ENCODE data around the gene TET1.
"Not testable (repeated sequence)": the region's sequence is repeated elsewhere in the genome, so short reads cannot be mapped to it uniquely, and the experiment has no call there.

Gene TET1

DNA sequence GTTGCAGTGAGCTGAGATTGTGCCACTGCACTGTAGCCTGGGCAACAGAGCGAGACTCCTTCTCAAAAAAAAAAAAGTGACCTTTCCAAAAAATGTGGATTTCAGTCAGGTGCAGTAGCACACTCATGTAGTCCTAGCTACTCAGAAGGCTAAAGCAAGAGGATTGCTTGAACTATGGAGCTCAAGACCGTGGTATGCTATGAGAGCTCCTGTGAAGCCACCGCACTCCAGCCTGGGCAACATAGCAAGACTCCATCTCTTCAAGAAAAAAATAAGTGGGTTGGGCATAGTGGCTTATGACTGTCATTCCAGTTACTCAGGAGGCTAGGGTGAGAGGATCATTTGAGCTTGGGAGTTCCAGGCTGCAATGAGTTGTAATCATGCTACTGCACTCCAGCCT lies 51.1 kb downstream of the TET1 start:
- no peak for ATAC-seq (replicated peaks)
- H3K4me1 Mint-ChIP-seq = no peaks in the 10 kb centered on the region
- H3K4me3 Mint-ChIP-seq = no peak overlapping the region
- H3K9me3 Mint-ChIP-seq = no peaks in the 10 kb centered on the region
- no peak for DNase-seq
- H3K27ac Mint-ChIP-seq = no peak overlapping the region
- H3K36me3 Mint-ChIP-seq = no peaks in the 10 kb centered on the region
- no peaks in the 10 kb centered on the region for H3K27me3 Mint-ChIP-seq

DNA sequence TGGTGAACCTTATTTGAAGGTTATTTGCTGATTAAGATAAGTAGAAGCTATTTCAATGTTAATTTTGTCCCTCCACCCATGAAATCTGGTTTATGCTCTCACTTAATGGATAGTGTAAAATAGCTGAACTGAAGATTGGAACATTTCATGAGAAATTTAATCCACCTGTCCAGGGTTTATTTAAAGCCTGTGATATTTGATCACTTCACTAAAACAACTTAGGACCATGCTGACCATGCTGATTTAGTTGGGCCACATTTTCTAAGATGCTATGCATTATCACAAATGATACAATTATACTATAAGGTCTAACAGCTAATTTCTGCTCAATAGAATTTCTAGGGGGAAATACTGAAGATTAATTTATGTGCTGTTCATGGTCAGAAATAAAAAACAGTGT lies 53.8 kb downstream of the TET1 start:
- H3K27me3 Mint-ChIP-seq; H3K4me1 Mint-ChIP-seq; H3K27ac Mint-ChIP-seq; H3K4me3 Mint-ChIP-seq; ATAC-seq (replicated peaks); H3K9me3 Mint-ChIP-seq; H3K36me3 Mint-ChIP-seq; DNase-seq: not testable (repeated sequence)

DNA sequence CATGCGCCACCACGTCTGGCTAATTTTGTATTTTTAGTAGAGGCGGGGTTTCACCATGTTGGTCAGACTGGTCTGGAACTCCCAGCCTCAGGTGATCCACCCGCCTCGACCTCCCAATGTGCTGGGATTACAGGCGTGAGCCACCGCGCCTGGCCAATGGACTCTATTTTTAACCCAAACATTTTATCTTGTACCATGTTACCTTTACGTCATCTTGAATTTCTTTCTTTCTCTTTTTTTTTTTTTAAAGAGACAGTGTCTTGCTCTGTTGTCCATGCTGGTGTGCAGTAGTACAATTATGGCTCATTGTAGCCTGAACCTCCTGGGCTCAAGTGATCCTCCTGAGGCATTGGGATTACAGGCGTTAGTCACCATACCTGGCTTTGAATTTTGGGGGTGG lies 57.6 kb downstream of the TET1 start:
- not testable (repeated sequence) for H3K9me3 Mint-ChIP-seq

DNA sequence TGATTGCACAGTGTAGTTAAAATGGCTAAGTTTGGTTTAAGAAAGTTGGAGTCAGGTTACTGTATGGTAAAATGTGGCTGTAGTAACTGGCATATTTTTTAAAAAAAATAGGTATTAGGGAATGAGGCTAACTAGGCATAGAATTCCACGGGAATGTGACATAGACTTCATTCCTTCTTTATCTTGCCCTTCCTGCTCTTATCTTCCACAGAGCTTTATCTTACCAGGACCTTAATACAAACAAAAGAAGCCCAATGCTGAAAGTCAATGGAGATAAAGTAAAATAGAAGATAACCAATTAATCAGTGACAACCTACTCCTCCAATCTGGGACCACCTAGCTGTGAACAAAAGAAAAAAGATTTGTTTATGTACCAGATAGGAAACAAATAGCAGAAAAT lies 58.1 kb downstream of the TET1 start:
- no peaks in the 10 kb centered on the region for H3K9me3 Mint-ChIP-seq
- no peak overlapping the region for H3K4me3 Mint-ChIP-seq
- DNase-seq = no peak
- H3K36me3 Mint-ChIP-seq = no peaks in the 10 kb centered on the region
- no peaks in the 10 kb centered on the region for H3K27me3 Mint-ChIP-seq
- no peak for ATAC-seq (replicated peaks)
- peaks cover 3 to 5% of the 10 kb centered on the region in 2 donors for H3K4me1 Mint-ChIP-seq
- H3K27ac Mint-ChIP-seq = no peak overlapping the region

More for the DNA sequence above, 57.6 kb downstream of the TET1 start:
- not testable (repeated sequence) for H3K4me1 Mint-ChIP-seq; ATAC-seq (replicated peaks); H3K27me3 Mint-ChIP-seq; H3K27ac Mint-ChIP-seq; H3K4me3 Mint-ChIP-seq; DNase-seq; H3K36me3 Mint-ChIP-seq

DNA sequence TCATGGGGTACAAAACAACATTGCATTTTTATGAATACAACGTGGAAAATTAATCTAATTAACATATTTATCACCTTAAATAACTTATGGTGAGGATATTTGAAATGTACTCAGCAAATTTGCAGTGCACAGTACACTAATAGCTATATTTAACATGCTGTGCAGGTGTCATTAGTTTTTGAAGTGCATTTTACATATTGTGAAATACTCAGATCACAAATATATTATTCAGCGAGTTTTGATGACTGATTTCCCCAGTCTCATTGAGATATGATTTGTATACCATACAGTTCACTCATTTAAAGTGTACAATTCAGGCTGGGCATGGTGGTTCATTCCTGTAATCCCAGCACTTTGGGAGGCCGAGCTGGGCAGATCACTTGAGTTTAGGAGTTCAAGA lies 59.5 kb downstream of the TET1 start:
- H3K4me3 Mint-ChIP-seq = no peak overlapping the region
- no peak for ATAC-seq (replicated peaks)
- no peaks in the 10 kb centered on the region for H3K27me3 Mint-ChIP-seq
- no peak overlapping the region for H3K27ac Mint-ChIP-seq
- H3K9me3 Mint-ChIP-seq = no peaks in the 10 kb centered on the region
- H3K36me3 Mint-ChIP-seq = no peaks in the 10 kb centered on the region
- DNase-seq = no peak
- peaks cover 3 to 6% of the 10 kb centered on the region in 2 donors for H3K4me1 Mint-ChIP-seq

DNA sequence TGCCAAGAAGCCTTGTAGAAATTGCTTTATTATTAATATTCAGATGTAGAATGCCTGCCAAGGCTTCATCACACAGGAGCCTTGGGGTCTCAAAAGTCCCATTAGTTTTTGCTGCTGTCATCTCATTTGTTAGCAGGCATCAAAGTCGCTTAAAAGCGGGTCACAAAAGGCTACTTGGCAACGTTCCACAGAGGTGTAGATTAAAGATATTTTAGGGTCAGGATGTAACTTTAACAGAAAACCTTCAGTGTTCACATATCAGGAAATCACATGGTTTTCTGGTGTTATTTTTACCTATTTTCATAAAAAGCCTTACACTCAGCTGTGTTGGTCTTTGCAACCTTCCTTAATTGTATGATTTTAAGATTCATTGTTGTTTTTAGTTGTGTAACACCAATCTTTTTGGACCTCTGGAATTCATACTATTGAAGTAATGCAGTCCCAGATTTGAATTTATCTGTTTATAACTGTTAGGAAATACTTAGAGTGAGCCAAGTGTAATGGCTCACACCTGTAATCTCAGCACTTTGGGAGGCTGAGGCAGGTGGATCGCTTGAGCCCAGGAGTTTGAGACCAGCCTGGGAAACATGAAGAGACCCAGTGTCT lies 65.3 kb downstream of the TET1 start:
- H3K27ac Mint-ChIP-seq = peak overlapping the region; percentile 68

DNA sequence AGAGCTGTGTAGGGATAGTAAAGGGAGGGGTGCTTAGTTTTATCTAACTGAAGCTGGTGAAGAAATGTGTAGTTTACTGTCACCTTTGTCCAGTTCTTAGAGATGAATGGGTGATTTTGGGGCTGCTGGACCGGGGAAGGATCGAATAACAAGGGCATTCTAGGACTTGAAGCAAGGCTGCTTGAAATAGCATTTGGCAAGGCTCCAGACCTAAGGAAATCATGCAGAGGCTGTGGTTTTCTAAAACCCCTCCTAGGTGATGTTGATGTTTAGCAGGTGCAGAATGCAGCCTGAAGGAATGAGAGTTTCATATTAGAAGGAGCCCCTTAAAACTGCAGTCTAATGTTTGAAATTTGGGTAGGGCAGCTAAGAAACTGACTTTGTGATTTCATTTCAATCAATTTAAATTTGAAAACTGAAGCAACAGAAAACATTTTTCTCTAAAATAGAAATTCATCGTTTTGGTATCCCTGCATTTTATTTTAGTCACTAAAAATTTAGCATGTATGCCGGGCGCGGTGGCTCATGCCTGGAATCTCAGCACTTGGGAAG lies 68.5 kb downstream of the TET1 start:
- Mint-ChIP-seq H3K27me3 (no peaks in the 10 kb centered on the region), H3K4me3 (no peak overlapping the region), H3K9me3 (no peaks in the 10 kb centered on the region), H3K4me1 (peaks cover 9 to 31% of the 10 kb centered on the region in 2 donors), H3K27ac (no peak overlapping the region), H3K36me3 (peaks cover 0 to 2% of the 10 kb centered on the region in 2 donors)
- no peak for DNase-seq
- ATAC-seq (replicated peaks) = no peak

More for the DNA sequence above, 65.3 kb downstream of the TET1 start:
- H3K36me3 Mint-ChIP-seq = peaks cover 0 to 2% of the 10 kb centered on the region in 2 donors
- no peak for DNase-seq
- H3K27me3 Mint-ChIP-seq = no peaks in the 10 kb centered on the region
- no peak for ATAC-seq (replicated peaks)
- peaks cover 11 to 33% of the 10 kb centered on the region in 2 donors for H3K4me1 Mint-ChIP-seq
- H3K9me3 Mint-ChIP-seq = no peaks in the 10 kb centered on the region
- H3K4me3 Mint-ChIP-seq = no peak overlapping the region

DNA sequence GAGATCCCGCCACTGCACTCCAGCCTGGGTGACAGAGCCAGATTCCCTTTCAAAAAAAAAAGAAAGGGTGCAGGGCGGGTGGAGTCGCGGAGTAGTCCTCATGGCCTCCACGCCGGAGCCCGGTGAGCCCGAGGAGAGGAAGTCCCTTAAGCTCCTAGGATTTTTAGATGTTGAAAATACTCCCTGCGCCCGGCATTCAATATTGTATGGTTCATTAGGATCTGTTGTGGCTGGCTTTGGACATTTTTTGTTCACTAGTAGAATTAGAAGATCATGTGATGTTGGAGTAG lies 72.1 kb downstream of the TET1 start:
- H3K27me3 Mint-ChIP-seq; H3K27ac Mint-ChIP-seq; H3K9me3 Mint-ChIP-seq; H3K4me3 Mint-ChIP-seq; H3K36me3 Mint-ChIP-seq; ATAC-seq (replicated peaks); DNase-seq: not testable (repeated sequence)
- peaks cover 6 to 12% of the 10 kb centered on the region in 2 donors for H3K4me1 Mint-ChIP-seq

DNA sequence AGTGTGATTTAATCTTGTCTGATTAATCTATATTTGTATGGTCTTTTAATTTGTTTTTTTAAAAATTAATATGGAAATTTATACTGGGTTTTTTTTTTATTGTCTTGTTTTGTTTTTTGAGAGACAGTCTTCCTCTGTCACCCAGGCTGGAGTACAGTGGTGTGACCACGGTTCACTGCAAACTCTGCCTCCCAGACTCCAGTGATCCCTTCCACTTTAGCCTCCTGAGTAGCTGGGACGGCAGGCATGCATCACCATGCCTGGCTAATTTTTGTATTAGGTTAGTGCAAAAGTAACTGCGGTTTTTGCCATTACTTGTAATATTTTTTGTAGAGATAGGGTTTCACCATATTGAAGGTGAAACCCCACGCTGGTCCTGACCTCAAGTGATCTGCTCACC lies 73.1 kb downstream of the TET1 start:
- DNase-seq (no peak), ATAC-seq (replicated peaks) (no peak)
- Mint-ChIP-seq H3K4me1 (peaks cover 6 to 8% of the 10 kb centered on the region in 2 donors), H3K27me3 (no peaks in the 10 kb centered on the region), H3K9me3 (no peaks in the 10 kb centered on the region), H3K27ac (no peak overlapping the region), H3K4me3 (no peak overlapping the region), H3K36me3 (peaks cover 0 to 2% of the 10 kb centered on the region in 2 donors)

DNA sequence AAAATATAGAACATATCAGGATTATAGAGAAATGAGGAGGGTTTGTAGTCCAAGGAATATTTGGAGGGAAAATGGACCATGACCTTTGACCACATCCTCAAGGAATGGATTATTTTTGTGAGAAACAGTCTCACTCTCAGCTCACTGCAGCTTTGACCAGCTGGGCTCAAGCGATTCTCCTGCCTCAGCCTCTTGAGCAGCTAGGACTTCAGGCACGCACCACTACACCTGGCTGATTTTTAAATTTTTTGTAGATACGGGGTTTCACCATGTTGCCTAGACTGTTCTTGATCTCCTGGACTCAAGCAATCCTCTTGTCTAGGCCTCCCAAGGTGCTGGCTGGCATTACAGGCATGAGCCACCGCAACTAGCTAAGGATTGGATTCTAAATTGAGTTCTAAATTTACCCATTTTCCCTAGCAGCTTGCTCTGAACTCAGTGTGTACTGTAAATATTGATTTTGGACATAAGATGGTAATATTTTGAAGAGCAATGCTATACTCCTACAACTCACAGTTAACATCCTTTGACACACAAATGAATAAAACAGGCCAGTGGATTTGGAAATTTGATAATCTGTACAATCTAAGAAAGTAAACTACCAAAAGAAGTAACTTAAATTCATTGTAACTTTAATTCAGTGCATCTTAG lies 73.8 kb downstream of the TET1 start:
- Mint-ChIP-seq H3K4me3 (no peak overlapping the region), H3K9me3 (no peaks in the 10 kb centered on the region), H3K4me1 (peaks cover 2% of the 10 kb centered on the region in 2 donors), H3K27me3 (no peaks in the 10 kb centered on the region), H3K36me3 (peaks cover 0 to 2% of the 10 kb centered on the region in 2 donors), H3K27ac (no peak overlapping the region)
- DNase-seq (no peak), ATAC-seq (replicated peaks) (no peak)

DNA sequence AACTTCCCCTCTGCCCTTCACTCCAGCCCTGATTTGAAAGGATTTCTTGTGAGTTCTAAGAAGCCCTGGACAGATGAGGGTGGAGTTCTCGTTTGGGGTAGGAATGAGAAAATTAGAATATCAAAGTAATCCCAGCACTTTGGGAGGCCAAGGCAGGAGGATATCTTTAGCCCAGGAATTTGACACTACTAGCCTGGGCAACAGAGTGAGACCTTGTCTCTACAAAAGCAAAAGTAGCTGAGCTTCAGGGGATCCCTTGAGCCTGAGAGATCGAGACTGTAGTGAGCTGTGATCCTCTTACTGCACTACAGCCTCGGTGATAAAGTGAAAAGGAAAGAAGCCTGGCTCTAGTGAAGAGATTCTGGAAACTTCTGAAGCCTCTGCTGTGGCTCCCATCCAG lies 76.2 kb downstream of the TET1 start:
- Mint-ChIP-seq H3K4me1 (no peaks in the 10 kb centered on the region), H3K27me3 (no peaks in the 10 kb centered on the region), H3K9me3 (no peaks in the 10 kb centered on the region), H3K27ac (no peak overlapping the region), H3K4me3 (no peak overlapping the region), H3K36me3 (no peaks in the 10 kb centered on the region)
- ATAC-seq (replicated peaks) (no peak), DNase-seq (no peak)

DNA sequence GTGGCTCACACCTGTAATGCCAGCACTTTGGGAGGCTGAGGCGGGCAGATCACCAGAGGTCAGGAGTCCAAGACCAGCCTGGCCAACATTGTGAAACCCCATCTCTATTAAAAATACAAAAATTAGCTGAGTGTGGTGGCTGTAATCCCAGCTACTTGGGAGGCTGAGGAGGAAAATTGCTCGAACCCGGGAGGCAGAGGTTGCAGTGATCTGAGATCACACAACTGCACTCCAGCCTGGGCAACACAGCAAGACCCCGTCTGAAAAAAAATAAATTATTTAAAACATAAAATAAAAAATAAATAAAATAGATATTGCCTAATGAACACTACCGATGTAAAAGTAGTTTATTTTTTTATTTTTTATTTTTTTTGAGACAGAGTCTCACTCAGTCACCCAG lies 83.4 kb downstream of the TET1 start:
- H3K9me3 Mint-ChIP-seq; ATAC-seq (replicated peaks); H3K4me1 Mint-ChIP-seq; H3K36me3 Mint-ChIP-seq; H3K4me3 Mint-ChIP-seq; H3K27me3 Mint-ChIP-seq; H3K27ac Mint-ChIP-seq; DNase-seq: not testable (repeated sequence)

DNA sequence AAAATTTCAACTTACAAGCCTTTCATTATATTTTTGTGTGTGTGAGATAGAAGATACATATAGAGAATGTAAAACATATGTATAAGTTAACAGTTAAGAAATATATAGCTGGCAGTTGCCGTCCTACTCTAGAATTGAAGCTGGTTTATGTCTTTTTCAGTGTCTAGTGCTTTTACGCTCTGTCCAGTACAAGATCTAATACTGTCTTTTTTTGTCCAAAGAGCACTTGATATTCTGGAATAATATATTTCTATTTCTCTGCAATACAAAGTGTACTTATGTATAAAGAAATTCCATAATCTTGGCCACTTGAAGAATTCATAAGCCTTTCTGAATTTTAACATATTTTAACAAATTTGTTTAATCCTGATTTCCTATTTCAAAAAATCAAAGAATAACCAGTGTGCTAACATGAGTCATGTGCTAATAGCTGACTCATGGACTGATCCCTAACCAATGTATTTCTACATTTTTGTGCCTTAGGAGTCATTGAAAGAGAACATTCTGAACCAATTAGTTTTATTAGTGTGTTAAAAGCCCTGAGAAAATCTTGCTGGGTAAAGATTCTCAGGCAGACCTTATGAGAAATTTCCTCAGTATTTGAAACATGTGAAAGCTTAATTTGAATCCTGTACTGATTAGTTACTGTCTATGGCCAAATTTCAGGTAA lies 87.7 kb downstream of the TET1 start:
- no peaks in the 10 kb centered on the region for H3K27me3 Mint-ChIP-seq
- H3K27ac Mint-ChIP-seq = no peak overlapping the region
- no peaks in the 10 kb centered on the region for H3K4me1 Mint-ChIP-seq
- H3K4me3 Mint-ChIP-seq = no peak overlapping the region
- no peaks in the 10 kb centered on the region for H3K9me3 Mint-ChIP-seq
- H3K36me3 Mint-ChIP-seq = peaks cover 0 to 7% of the 10 kb centered on the region in 2 donors
- ATAC-seq (replicated peaks) (no peak), DNase-seq (no peak)

DNA sequence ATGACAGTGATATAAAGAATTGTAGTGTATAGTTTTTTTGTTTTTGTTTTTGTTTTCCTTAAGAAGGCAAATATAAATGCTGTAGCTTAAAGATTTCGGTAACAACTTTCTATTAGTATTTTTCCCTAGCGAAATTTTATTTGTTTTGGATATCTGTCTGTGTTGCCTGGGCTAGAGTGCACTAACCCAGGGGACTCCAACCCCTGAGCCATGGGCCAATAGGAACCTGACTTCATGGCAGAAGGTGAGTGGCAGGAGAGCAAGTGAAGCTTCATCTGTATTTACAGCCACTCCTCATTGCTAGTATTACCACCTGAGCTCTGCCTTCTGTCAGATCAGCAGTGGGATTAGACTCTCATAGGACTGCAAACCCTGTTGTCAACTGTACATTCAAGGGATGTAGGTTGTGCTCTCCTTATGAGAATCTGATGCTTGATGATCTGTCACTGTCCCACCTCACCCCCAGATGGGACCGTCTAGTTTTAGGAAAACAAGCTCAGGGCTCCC lies 95.5 kb downstream of the TET1 start:
- DNase-seq (no peak), ATAC-seq (replicated peaks) (no peak)
- Mint-ChIP-seq H3K9me3 (no peaks in the 10 kb centered on the region), H3K4me3 (no peak overlapping the region), H3K36me3 (no peaks in the 10 kb centered on the region), H3K27ac (no peak overlapping the region), H3K4me1 (no peaks in the 10 kb centered on the region), H3K27me3 (no peaks in the 10 kb centered on the region)

DNA sequence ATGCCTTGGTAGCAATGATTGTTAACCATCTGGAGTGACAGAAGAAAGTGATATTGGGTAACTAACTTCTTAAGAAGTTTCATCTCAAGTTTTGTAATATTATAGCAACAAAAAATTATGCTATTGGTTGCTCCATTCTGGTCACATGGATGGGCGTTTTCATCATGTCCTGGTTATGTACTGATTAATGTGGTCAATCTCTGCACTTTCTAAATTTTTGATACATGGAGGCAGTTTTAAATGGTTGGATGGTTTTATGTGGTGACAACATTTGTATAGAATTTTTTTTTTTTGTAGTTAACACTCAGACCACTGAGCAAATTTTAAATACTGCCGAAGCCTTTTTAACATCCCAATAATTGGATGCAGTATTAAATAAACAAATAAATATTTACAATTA lies 105.7 kb downstream of the TET1 start:
- no peak overlapping the region for H3K4me3 Mint-ChIP-seq
- no peak for DNase-seq
- no peak overlapping the region for H3K27ac Mint-ChIP-seq
- H3K27me3 Mint-ChIP-seq = no peaks in the 10 kb centered on the region
- peaks cover 0 to 2% of the 10 kb centered on the region in 2 donors for H3K4me1 Mint-ChIP-seq
- H3K36me3 Mint-ChIP-seq = peaks cover 4 to 6% of the 10 kb centered on the region in 2 donors
- no peak for ATAC-seq (replicated peaks)
- no peaks in the 10 kb centered on the region for H3K9me3 Mint-ChIP-seq

All from stimulated activated naive B cell treated with anti-CD40 and anti-IgM and Interleukin-4, amounts not matched to agents 10 μg/mL and 1 μg/mL and 100 μg/mL, for 72 hours (primary cell).